DMS53 treated with DMSO at 0.1 percent for 48 hours (cell line): ENCODE results near the gene PLEKHA6.
A peak's percentile ranks its signal among the peaks of the same experiment; 100 is the strongest.
"Not testable (repeated sequence)": the region's sequence is repeated elsewhere in the genome, so short reads cannot be mapped to it uniquely, and the experiment has no call there.

Source experiments
- DNase-seq: peaks from one replicate; lab custom pipeline; 2025; ENCODE audit not compliant: unreplicated experiment; lab: John Stamatoyannopoulos, UW

PLEKHA6 gene

GRCh38 chr1:204336421-204337035 is 23.2 kb downstream of the PLEKHA6 start:
- no peak for DNase-seq

- no peak for DNase-seq
Measured at GRCh38 chr1:204335533-204335932, 24.2 kb downstream of the PLEKHA6 start.

- no peak for DNase-seq
Measured at GRCh38 chr1:204335085-204335484, 24.6 kb downstream of the PLEKHA6 start.

GRCh38 chr1:204334455-204334854 is 25.3 kb downstream of the PLEKHA6 start:
- no peak for DNase-seq

GRCh38 chr1:204333427-204333826 is 26.3 kb downstream of the PLEKHA6 start:
- DNase-seq = no peak

- peak; percentile 52 for DNase-seq
Measured at GRCh38 chr1:204331847-204332487, 27.8 kb downstream of the PLEKHA6 start.

GRCh38 chr1:204331275-204331674 is 28.5 kb downstream of the PLEKHA6 start:
- peak; percentile 64 for DNase-seq

- not testable (repeated sequence) for DNase-seq
Measured at GRCh38 chr1:204327870-204328269, 31.9 kb downstream of the PLEKHA6 start.

- no peak for DNase-seq
Measured at GRCh38 chr1:204327359-204327758, 32.4 kb downstream of the PLEKHA6 start.

- no peak for DNase-seq
Measured at GRCh38 chr1:204326771-204327300, 32.9 kb downstream of the PLEKHA6 start.

- no peak for DNase-seq
Measured at GRCh38 chr1:204325944-204326343, 33.8 kb downstream of the PLEKHA6 start.

GRCh38 chr1:204323887-204324286 is 35.8 kb downstream of the PLEKHA6 start:
- DNase-seq = no peak

- DNase-seq = no peak
Measured at GRCh38 chr1:204322339-204322868, 37.3 kb downstream of the PLEKHA6 start.

GRCh38 chr1:204321665-204322064 is 38.1 kb downstream of the PLEKHA6 start:
- no peak for DNase-seq

- DNase-seq = no peak
Measured at GRCh38 chr1:204321051-204321450, 38.7 kb downstream of the PLEKHA6 start.

- no peak for DNase-seq
Measured at GRCh38 chr1:204320382-204320804, 39.3 kb downstream of the PLEKHA6 start.

- DNase-seq = no peak
Measured at GRCh38 chr1:204319462-204319861, 40.3 kb downstream of the PLEKHA6 start.

- DNase-seq = no peak
Measured at GRCh38 chr1:204319027-204319426, 40.7 kb downstream of the PLEKHA6 start.

GRCh38 chr1:204318324-204318723 is 41.4 kb downstream of the PLEKHA6 start:
- no peak for DNase-seq

GRCh38 chr1:204317170-204317569 is 42.6 kb downstream of the PLEKHA6 start:
- DNase-seq = no peak

GRCh38 chr1:204316164-204316563 is 43.6 kb downstream of the PLEKHA6 start:
- no peak for DNase-seq

- DNase-seq = no peak
Measured at GRCh38 chr1:204314893-204315658, 44.7 kb downstream of the PLEKHA6 start.
